T47D (cell line): ENCODE measurements around the gene ASB5.

Experiments used
- DNase-seq, 2 experiments: peaks; one replicate each; pipeline versions ENCODE4 v3.0.0 to v3.0.0-alpha.2; 2011 to 2012; ENCODE audit warnings: low read depth in 1 of 2, low spot score in 1 of 2
- JUND ChIP-seq: IDR thresholded peaks from 2 replicates; pipeline ENCODE4 v1.6.1; 2012; ENCODE audit warnings: low read depth
- in situ Hi-C: cut with HindIII; loops from 2 replicates; pipeline ENCODE4 v1.10.0; 2016; ENCODE audit warnings: low sequenced_read_pairs, low pct_unique_long_range_greater_than_20kb

ASB5 gene

DNA sequence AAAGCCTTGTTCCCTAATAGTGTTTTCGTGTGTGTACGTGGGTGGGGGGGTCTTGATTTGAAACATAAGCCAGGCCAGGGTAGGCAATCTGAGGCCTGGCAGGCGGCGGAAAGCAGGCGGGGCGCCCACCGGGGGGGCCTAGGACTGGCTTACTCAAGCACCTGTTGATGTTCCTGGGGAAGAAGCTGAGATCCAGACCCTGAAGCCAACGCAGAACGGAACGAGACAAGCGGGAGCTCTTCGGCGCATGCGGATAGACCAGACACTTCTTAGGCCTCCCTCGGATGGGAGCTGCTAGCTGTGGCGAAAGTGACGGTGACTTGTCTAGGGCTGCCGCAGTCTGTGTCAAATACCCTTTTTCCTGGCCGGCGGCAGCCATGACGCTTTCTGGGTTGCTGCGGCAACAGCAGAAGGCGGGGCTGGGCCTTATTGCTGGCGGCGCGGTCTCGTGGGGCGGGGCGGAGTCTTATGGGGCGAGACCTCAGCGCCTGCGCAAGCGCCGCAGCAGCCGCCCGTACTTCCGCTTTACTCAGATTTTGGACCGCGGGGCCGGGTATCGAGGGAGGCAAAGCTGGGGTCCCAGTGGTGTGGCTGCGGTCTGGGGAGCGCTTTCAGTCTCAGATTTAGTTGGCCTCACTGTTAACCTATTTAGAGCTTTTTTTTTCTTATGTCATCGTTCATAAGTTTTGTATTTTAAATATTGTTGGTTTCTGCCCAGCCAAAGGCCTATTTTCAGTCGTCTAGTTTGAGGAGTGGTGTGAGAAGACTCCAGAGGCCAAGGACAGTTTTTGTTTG lies 73.6 kb downstream of the ASB5 start, which contains the start of gene SPATA4:
TSS of gene SPATA4 (minus strand) at position 402 of the 795 bp plus-strand sequence. CDS start at position 379, 23 bp downstream.
- in situ Hi-C loops: no loop called here
- DNase-seq: peak; percentile 71 to 86
- no peak for TF ChIP-seq JUND

DNA sequence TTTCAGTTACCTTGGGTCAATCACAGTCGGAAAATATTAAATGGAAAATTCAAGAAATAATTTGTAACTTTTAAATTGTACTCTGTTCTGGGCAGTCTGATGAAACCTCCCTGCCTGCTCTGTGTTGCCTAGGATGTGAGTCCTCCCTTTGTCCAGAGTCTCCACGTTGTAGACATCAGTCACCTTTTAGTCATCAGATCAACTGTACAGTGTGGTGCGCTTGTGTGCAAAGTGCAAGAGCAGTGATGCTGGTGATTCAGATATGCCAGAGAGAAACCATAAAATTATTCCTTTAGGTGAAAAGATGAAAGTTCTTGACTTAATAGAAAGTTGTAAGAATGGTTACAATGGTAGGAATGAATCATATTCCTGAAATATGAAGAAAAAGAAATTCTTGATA lies 75.1 kb downstream of the ASB5 start:
- in situ Hi-C loops: no loop called here
- DNase-seq: no peak
- TF ChIP-seq JUND: no peak

DNA sequence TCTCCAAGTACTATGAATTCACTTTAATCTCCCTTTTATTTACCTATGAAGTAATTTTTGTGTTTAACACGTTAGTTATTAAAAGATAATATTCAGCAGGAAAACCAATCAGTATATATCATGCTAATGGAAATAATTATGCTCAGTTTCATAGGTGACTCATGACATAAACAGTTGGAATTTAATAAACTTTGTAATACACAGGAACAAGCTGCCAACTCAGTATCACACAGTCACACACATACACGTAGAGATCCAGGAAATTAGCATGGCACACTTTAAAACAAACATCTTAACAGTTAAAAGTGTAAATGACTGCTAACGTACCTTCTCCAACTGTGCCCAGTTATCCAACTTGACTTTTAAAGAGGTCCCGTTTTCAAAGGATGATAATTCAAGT lies 75.9 kb downstream of the ASB5 start:
- DNase-seq: no peak

DNA sequence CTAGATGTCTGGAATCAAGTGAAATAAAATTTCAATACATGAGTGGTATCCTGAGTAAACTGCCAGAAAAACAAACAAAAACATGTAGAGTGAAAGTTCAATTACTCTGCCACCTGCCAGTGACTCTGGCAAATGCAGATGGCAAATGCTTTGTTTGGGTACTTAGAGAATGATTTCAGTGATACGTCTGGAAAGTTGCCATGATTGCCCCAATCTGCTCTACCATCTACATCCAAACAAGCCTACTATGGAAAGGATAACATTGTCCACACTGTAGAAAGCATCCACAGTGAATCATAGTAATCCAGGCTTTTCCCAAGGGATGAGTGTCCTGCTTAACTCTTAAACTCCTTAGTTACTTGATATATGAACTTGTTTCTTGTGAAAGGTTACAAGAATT lies 77.0 kb downstream of the ASB5 start:
- DNase-seq: peak in 1 of 2 experiments; percentile 43
- in situ Hi-C loops: no loop called here
- TF ChIP-seq JUND: no peak

More for the DNA sequence above, 75.9 kb downstream of the ASB5 start:
- in situ Hi-C loops: no loop called here
- no peak for TF ChIP-seq JUND

DNA sequence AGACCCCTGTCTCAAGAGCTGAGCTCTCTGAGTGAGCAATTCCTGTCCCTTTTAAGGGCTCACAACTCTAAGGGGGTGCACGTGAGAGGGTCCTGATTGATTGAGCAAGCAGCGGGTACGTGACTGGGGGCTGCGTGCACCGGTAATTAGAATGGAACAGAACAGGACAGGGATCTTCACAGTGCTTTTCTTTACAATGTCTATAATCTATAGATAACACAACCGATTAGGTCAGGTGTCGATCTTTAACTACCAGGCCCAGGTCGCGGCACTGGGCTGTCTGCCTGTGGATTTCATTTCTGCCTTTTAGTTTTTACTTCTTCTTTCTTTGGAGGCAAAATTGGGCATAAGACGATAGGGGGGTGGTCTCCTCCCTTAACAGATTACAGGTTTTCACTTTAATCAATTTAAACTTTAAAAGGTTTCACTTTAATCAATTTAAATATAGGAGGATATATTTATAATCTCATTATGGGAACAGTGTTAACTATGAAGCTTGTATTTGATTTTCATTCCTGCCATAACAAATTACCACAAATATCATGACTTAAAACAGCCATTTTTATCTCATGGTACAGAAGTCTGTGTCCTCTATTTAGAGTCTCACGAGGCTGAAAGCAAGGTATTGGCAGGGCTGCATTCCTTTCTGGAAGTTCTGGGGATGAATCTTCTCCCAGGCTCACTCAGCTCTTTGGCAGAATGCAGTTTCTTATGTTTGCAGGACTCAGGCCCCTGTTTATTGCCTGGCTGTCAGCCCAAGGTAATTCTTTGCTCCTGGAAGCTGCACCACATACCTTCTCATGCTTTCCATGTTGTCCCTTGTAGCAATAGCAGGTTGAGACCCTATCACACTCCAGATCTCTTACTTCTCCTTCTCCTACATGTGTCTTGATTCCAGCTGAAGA lies 78.9 kb downstream of the ASB5 start:
- no peak for TF ChIP-seq JUND
- in situ Hi-C loops: no loop called here
- DNase-seq: peak; percentile 5 to 37

DNA sequence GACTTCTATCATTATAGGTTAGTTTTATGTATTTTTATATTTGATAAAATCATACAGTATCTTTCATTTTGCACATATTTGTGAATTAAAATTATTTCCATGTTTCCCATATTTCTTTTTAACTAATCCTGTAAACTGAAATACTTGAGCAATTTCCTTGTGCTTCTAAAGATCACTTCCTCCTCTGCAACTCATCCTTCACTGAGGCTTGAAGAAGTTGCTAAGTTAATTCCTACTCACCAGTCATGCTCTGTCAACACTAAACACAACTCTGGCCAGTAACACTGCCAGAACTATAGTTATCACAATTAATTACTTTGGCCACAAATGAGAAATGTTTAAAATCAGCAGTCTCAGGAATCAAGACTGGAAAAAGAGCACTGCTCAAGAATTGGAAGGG lies 80.4 kb downstream of the ASB5 start:
- TF ChIP-seq JUND: no peak
- DNase-seq: no peak
- in situ Hi-C loops: no loop called here

DNA sequence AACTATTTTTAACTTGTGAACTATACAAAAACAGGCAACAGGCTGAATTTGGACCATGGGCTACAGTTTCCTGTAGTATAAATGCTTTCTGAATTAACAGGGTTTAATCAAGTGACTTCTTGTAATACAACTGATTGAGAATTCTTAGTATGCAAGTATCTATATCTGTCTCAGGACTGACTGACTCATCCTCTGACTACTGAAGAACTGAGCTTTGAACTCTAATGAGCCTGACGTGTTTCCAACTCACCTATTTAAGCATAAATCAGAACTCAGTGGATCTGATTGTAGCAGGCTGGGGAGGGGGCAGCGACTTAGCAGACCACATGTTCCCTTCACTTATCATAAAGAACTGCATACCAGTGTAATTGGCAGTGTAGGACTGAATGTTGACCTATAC lies 81.4 kb downstream of the ASB5 start:
- in situ Hi-C loops: no loop called here
- DNase-seq: no peak
- no peak for TF ChIP-seq JUND

DNA sequence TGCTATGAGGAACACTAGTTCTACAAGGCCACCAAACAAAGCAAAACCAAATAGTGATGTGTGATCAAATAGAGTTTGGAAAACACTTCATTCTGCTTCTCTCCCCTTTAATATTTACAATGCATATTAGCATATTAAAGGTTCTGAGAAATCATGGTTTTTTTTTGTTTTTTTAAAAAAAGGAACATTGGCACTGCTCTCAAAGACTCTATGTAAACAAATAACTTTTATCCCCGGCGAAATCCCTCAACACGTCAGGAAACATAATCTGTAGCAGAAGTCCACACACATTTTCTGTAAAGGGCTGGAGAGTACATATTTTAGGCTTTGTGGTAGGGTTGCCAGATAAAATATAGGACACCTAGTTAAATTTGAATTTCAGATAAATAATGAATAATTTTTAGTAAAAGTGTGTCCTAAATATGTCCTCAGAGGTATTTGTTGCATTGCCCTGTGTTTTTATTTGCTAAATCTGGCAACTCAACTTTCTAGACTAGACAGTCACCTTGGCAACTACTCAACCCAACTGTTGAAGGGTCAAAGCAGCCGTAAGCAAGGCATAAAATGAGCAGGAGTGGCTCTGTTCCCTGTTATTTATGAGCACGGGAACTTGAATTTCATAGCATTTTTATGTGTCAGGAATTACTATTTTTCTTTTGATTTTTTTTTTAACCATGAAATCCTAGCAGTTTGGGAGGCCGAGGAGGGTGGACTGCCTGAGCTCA lies 82.2 kb downstream of the ASB5 start:
- in situ Hi-C loops: no loop called here
- no peak for DNase-seq
- TF ChIP-seq JUND: no peak

DNA sequence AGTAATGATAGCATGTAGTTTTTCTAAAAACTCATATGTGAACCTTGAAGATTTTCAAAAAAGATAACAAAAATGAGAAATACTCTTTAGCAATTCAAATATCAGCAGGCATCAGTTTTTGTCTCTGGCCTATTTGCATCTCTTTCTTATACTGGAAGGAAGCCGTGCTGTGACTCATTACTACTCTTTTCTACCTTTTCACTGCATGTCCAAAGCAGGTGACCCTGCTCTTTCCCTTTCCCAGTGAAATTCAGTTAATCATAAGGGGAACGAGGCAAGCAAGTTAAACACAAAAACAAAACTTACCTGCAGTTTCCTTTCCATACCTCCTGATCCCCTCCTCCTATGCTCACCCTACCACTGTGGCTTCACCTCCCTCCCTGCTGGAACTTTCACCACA lies 83.0 kb downstream of the ASB5 start:
- DNase-seq: no peak
- in situ Hi-C loops: no loop called here
- no peak for TF ChIP-seq JUND

DNA sequence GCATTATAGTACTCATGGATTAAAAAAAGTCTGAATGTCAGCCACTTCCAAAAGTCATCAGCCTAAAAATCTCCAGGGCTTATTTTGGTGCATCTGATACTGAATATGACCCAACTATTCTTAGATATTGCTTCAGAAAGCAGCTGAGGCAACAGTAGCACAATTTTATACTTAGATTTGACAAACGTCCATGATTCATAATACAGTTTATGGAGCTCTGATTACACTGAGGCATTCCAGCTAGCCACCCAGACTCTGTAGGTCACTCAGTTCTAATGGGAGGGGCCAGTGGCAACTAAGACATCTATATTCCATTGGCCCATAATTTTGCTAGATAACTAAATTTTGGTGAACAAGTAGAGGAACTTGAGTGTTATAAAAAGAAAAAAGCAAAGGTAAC lies 84.0 kb downstream of the ASB5 start:
- no peak for DNase-seq
- in situ Hi-C loops: no loop called here
- no peak for TF ChIP-seq JUND
